HG02571 (cell line): ENCODE measurements around the gene TRAIP.
"Not testable (repeated sequence)": the region's sequence is repeated elsewhere in the genome, so short reads cannot be mapped to it uniquely, and the experiment has no call there.

Experiments
- ATAC-seq: cut with Tn5 transposase; IDR thresholded peaks from one replicate; pipeline ENCODE4 v1.9.1; 2021; ENCODE audit warnings: mild to moderate bottlenecking, moderate library complexity; ENCODE audit not compliant: unreplicated experiment

TRAIP gene, protein sequence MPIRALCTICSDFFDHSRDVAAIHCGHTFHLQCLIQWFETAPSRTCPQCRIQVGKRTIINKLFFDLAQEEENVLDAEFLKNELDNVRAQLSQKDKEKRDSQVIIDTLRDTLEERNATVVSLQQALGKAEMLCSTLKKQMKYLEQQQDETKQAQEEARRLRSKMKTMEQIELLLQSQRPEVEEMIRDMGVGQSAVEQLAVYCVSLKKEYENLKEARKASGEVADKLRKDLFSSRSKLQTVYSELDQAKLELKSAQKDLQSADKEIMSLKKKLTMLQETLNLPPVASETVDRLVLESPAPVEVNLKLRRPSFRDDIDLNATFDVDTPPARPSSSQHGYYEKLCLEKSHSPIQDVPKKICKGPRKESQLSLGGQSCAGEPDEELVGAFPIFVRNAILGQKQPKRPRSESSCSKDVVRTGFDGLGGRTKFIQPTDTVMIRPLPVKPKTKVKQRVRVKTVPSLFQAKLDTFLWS

DNA sequence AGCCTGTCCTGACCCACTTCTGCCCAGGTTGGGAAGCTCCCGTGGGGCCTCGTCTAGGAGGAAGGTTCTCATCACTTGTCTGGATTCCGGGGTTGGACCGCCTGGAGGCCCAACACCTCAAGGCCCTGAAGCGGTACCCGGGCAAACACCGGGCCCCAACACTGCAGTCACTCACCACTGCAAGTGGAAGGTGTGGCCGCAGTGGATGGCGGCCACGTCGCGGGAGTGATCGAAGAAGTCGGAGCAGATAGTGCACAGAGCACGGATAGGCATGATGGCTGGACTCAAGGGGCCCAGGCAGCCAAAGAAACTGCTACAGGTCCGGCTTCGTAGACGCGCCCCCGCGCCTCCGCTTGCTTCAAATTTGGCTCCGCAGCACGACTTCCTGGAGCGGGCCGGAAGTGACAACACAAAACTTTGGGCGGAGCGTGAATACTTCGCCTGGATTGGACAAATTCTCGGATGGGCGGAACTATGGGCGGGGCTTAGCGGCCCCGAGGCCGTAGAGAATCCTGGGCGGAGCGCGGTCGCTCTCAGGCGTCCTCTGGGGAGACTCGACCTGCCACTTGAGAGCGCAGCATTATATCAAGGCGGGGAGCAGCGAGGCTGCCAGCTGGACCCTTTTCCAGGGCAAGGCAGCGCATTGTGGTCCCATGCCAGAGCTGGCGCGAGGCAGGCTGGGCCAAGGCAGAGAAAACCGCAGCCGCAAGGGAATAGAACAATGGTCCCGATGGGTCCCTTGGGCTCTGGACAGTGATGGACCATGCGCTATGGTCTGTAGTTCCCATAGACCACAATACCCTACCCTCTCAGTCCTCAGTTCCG is at the start of gene TRAIP:
Gene TRAIP (minus strand): TSS at position 384 of the 825 bp plus-strand sequence. CDS start 111 bp downstream, at position 273.
- ATAC-seq = peak; percentile 93

DNA sequence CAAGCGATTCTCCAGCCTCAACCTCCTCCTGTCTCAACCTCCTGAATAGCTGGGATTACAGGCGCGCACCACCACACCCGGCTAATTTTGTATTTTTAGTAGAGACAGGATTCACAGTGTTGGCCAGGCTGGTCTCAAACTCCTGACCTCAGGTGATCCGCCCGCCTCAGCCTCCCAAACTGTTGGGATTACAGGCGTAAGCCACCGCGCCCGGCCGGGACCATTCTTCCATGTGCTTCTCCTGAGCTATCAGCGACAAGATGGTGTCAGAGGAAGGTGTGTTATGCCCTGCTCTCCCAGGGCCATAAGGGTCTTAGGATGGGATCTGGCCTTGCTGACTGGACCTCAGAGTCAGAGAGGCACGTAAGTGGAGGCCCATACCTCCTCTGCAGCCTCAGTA is 48.1 kb upstream of the TRAIP start:
- not testable (repeated sequence) for ATAC-seq

DNA sequence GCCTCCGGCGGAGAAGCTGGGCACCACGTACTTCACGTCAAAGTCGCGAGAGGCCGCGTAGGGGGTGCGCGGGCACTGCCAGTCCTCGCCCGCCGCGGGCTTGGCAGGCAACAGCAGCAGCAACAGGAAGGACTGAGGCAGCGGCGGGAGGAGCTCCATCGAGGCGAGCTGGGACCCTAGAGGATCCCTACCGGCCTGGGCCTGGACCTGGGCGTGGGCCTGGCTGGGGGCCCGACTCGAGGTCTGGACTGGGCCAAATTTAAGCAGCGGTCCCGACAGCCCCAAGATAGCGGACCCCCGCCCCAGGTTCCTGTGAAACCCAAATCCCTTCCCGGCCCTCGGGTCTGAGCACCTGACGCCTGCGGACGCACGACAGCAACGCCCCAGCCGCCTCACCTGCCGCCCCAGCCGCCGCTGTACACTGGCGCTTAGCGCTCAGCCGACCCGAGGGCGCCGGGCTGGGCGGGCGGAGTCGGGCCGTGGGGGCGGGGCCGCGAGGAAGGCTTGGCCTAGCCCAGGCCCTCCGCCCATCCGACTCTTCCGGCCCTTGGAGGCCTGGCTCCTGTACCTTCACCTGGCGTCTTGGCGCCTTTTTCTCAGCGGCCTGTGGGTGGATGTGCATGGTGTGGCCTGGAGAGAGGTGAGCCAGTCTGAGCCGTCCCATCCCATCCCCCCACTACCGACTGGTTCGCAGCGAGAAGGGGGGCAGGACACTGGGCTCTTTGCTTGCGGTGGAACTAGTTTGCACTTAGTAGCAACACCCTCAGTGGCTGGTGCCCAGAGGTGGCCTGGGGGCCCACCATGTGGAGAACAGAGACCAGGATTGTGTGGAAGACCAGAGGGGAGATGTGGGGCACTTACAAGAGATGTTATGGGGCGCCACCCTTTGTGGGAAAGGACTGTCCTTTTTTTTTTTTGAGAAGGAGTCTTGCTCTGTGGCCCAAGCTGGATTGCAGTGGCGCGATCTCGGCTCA is 47.4 kb upstream of the TRAIP start, which contains the start of gene MST1R:
Gene MST1R (minus strand): TSS at position 423 of the 974 bp plus-strand sequence. CDS start 264 bp downstream, at position 159.
- ATAC-seq = peak; percentile 65

DNA sequence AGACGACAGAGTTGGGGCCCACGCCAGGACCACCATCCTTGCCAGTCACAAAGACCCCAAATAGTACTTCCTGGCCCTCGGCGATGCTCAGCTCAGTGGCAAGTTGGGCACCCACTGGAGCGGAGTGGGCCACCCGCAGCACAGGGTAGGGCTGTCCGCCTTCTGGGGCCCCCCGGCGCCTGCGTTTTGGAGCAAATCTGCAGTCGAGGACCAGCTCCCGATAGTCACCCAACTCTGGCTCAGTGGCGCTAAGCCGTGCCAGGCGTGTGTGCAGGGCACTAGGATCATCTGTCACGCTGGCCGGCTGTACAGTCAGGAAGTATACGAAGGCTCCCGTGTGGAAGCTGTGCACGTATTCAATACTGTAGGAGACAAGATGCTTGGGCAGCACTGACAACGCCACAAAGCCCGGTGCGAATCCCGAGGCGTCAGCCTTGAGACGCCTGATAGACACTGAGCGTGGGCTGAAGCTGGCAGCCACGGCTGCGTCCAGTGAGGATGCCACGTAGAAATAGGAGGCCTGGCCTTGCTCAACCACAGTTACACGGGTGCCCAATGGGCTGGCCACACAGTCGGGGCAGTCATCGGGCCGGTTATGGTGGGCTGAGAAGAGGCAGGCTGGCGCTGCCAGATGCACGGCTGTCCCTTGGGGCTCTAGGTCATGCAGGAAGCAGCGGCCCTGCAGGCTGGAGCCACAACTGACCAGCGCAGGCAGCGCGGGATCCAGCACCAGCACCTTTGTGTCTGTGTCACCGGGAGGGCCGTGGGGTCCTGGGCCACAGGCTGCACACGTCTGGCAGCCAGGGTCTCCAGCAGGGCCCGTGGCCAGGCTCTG is 46.4 kb upstream of the TRAIP start:
- no peak for ATAC-seq

DNA sequence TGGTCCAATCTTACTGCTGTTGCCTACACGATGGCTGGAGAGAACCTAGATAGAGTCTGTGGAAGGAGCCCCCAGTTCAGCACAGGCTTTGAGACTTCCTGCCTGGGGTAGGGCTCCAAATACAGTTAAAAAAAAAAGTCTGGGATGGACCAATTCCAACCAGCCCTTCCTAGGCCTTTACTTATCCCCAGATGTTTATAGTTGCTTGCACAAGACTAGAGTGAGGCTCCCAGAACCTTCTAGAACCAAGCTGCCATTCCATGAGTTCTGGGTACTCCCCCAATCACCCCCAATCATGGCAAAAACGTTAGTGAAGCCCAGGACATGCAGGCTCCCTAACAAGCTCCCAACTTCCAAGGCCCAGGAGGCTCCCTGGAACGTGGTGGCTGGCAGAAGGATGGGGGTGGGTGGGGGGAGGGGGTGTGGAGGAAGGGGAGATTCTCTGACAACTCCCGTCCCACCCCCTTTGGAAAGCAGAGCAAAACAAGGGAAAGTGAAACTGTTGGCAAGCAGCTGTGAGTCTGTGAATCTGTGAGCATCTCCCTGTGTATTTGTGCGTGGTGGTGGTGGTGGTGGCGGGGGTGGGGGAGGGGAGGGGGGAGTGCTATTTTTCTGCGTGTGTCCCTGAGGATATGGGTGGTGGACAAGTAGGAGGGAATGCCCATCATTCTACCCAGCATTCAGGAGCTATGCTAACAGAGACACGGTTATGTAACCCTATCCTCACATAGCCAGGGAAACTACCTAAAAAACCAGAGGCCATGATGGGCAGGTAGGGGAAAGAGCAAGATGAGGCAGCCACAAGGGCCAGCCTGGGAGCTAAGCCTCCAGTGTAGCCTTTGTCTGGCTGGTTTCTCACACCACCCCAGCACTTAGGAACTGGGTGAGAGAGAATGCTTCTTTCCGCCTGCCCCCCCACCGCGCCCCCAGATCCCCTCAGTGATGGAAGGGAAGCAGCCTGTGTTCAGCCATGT is 45.3 kb upstream of the TRAIP start:
- no peak for ATAC-seq

DNA sequence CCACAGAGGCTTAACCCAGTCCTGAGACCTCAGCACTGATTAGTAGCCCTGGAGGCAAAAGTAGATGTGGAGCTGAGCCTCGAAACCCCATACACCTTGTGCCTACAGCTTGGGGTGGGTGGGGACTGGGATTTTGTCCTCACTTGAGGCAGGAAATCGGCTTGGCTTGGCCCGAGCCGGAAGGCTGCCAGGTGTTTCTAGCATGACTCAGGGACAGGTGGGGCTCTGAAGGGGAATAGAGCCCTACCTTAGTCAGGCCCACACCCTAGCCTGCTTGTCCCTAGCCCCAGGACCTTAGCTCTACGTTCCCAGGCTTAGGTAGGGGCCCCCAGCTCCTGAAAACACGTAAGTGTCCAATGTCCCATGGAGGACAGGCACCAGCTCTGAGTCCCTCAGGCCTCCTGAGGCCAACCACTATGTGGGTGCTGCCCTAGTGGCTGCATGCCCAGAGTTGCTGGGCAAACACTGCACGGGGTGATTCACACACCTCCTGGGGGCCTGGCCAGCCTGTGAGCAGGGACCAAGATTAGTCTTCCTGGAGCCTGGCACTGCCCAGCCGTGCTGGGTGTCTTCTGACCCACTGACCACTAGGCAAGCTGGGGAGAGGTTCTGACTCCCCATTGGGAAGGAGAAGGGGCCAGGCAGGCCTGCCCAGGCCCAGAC is 44.3 kb upstream of the TRAIP start:
- no peak for ATAC-seq

DNA sequence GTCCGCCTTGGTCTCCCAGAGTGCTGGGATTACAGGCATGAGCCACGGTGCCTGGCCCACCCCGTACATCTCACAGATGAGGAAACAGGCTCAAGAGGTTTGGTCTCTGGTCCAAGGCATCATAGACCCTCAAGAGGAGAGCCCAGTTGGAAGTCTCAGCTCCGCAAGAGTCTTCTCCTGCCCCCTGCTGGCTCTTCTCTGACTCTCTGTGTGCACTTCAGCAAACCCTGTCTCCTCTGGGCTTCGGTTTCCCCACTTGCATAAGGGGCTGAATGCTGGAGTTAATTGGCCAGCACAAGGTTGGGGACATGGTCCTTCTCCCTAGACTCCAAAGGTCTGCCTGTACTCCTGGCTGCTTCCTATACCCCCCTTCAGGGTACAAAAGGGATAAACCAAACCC is 43.5 kb upstream of the TRAIP start:
- no peak for ATAC-seq

DNA sequence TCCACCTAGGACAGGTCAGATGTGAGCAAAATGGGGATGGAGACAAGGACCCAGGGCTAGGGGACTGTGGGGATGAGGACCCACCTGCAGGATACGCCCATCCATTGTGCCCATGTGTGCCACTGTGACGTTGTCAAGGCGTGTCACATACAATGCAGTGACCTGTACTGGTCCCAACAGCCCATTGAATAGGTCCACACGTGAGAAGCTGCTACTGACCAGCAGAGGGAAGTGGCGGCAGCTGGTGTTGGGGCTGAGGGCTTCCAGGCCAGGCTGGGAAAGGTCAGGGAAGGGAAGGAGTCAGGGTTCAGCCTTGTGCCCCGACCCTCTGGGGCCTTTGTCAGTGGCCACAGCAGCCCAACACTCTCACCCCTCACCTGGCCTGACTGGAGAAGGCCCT is 42.6 kb upstream of the TRAIP start:
- no peak for ATAC-seq

DNA sequence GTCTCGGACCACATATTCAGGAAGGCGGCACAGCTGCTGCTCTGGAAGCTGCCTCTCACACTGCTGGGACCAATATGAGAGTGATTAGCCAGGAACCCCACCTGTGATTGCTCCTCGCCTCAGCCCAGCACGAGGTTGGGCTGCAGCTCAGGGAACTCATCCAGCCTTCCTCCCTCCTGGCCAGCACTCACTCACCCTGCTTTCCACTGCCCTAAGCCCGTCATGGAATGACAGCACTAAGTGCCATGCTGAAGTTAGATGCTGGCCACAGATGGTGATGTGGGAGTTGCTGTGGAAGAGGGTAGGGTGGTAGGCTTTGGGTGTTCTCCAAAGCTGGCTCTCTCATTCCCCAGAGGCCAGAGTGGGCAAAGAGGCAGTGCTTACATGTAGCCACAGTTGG is 40.0 kb upstream of the TRAIP start:
- ATAC-seq = no peak

DNA sequence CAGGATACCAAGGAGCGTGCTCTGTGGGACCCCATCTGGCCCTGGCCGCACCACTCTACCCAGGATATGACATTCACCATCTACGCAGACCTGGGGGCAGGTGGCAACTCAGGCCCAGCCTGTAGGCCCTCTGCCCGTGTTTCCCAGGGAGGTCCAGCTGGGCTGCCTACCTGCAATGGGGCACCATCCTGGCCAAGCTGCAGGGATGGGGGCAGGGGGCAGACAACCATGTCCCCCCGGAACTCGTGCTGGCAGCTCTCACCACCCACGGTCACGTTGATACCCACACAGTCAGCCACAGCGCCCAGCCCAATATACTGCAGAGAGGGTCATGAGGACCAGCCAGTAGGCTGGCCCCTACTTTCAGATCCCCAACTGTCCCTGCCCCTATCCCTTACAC is 39.4 kb upstream of the TRAIP start:
- ATAC-seq = no peak

DNA sequence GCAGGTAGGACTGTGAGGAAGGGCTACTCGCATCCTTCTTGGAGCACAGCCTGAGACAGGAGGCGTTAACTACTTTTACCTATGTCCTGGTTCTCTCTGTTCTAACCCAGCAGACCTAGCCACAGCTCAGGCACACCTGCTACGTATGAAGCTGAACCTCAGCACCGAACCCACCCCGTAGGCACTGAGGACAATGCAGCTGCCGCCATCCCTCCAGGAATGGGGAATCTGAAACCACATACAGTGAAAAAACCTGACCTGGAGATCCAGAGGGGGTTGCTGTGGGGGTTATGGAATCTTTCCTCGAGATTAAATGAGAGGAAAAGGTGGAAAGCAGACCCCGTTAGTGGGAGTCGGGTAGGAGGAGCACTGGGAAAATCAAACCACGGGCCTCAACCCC is 32.9 kb upstream of the TRAIP start:
- no peak for ATAC-seq

DNA sequence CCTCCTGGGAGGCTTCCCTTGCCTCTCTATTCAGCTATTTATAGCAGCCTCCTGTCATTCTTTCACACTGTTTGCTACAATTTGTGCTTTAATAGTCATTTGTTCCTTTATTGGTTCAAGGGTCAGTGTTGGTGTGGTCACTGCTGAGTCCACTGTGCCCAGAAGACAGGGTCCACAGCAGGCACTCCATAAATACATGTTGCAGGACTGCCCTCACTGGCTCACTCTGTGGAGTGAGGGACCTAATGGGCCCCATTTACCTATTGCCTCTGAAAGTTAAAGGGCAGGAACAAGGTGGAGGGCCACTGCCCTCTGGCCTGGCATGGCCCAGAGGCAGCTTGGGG is 30.5 kb upstream of the TRAIP start:
- no peak for ATAC-seq

DNA sequence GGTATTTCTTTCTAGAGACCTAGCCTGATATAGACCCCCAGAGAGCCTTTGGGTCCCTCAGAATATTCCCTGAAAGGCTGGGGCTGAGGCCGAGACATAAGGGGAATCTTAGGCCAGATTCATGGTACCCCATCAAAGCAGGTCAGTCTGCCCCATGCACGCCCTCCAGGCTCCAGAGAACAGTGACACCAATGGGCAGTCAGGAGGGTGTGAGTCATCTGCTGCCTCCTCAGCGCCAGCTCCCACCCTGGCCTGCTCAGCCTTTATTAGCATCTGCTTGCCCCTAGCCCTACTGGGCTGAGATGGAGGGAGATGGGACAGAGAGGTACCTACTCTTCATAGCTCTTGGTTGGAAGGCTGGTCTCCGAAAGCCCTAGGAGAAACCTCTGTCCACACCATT is 27.6 kb upstream of the TRAIP start:
- ATAC-seq = no peak

DNA sequence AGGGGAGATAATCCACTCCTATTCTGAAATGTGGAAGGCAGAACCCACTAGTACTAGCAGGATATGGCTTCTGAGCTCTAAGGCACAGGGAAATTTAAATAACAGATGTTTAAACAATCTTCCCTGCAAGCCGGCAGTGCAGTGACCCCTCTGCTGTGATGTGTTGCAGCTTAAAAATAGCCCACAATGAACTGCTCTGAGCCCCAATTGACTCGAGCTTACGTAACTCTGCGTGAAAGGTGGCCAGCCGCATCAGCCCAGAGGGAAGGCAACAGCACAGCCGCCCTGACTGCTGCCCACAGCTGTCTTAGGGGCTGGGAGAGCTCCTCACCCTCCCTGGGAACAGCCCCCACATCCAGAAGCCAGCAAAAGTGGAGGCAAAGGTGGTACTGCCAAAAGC is 25.8 kb upstream of the TRAIP start:
- no peak for ATAC-seq

DNA sequence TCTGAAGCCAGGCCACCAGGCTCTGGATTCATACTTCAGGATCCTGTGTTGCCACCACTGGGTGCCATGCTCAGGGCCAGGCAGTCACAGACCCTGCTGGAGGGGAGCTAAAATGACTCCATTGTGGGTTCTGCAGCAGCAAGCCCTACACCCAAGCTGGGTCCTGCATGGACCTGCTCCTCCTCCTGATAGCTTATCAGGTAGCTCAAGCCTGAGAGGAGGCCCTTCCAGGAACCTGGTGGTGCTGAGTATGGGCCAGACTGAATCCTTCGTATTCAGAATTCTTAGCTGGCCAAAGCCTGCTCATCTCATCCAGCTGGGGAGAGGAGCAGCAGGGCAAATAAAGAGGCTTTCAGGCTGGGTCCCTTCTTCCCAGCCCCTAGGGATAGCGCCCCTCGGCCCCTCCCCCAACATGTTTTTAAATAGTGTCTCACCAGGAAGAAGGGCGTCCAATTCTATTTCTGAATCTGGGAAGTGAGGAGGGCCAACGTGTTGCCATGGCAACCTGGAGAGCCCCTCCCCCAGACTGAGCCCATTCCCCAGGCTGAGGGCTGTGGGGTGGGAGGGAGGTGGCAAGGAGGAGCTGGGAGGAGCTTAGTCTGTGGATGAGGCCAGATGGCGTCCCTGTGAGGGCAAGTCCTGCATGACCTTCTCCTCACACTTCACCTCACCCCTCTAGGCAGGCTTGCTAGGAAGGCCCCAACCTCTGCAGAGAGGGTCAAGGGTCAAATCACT is 24.4 kb upstream of the TRAIP start:
- ATAC-seq = no peak

DNA sequence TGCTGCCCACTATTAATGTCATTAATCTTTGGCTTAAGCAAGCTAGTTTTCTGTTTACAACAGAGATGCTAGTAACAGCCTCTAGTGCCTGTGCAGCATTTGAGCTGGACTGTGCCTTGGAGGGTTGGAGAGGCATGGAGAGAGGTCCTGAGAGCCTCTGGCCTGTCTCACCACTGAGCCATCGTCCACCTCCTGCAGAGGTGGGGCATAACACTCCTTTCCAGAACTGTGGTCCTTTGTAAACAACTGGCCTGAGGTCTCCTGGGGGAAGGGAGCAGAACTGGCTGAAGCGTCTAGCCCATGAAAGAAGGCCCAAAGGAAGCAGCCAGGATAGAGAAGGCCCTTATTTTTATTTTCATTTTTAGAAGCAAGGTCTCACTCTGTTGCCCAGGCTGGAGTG is 23.4 kb upstream of the TRAIP start:
- ATAC-seq = no peak

DNA sequence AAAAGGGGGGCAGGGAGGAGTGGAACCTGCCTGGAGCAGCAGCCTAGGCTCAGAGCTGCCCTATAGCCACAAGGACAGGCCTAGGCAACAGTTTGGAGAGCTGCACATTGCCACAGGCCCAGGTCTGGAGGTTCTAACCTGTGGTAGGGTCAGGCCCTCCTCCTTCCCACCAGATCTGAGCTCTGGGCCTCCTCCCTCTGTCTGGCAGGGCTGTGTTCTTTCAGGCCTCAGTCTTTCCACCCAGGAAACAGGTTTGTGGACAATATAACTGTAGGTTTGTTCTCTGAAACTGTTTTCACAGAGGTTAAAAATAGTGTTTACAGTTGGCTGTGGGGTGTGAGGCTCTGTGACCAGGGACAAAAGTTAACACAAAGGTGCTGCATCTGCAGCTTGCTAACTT is 22.3 kb upstream of the TRAIP start:
- ATAC-seq = no peak

DNA sequence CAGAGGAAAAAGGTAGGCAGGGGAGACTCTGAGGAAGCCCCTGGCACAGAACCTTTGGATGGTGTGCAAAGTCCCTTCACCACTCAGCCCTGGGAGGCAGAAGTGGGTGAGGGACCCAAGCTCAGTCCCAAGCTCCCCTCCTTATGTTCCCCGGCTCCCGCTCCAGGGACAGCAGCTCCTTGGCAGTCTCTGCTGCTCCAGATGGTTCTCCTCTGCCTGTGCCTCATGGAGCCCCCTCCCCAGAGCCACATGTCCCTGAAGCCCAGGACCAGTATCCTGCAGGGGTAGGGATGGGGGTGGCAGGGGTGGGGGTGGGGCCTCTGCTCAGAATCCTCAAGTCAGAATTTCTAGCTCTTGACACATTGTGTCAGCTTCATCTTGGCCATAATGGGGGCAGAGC is 21.4 kb upstream of the TRAIP start:
- ATAC-seq = no peak
